OCI-LY7 (cell line): Measurements from ENCODE around the gene OVCA2. TPM values are rescaled to one million over a fixed set of nuclear protein-coding genes. Genes with fewer than 3 reads are reported as not detected.

Source experiments
- BruUV-seq: library from RNA; stranded (reverse); fragments of 400-500 nt; replicated peaks from 2 replicates; lab custom pipeline; 2021; lab: Mats Ljungman, UMichigan
- CTCF ChIA-PET: fragments of 300-600 bp; sonication (Branson Sonifier 250); formaldehyde crosslinking; loops from one replicate; lab custom pipeline; 2022; ENCODE audit warnings: antibody characterized with exemption; ENCODE audit not compliant: unreplicated experiment; lab: Charles Lee
- POLR2A ChIA-PET: fragments of 300-600 bp; sonication (Branson Sonifier 250); formaldehyde crosslinking; loops from one replicate; lab custom pipeline; 2022; ENCODE audit warnings: antibody characterized with exemption; lab: Charles Lee
- DNase-seq: peaks from one replicate; pipeline ENCODE4 v3.0.0-alpha.2; 2015; ENCODE audit warnings: low spot score
- H2AFZ ChIP-seq: fragments of 200-600 bp; sonication (generic), shearing (Covaris generic); 2 replicates; pipeline ENCODE4 v1.6.1; 2014; ENCODE audit warnings: mild to moderate bottlenecking, antibody characterized with exemption, low read length, moderate library complexity
- H3K27ac ChIP-seq: fragments of 200-600 bp; sonication (generic); 2 replicates; pipeline ENCODE4 v1.5.1; 2014; ENCODE audit warnings: mixed run types, low read depth, mild to moderate bottlenecking, moderate library complexity, low read length, inconsistent platforms; ENCODE audit not compliant: poor library complexity, severe bottlenecking
- H3K36me3 ChIP-seq: fragments of 200-600 bp; sonication (generic); 2 replicates; pipeline ENCODE4 v1.6.1; 2014; ENCODE audit warnings: mild to moderate bottlenecking, antibody characterized with exemption, low read length, moderate library complexity, mixed read lengths; ENCODE audit not compliant: insufficient read depth
- H3K4me1 ChIP-seq: fragments of 200-600 bp; sonication (generic); 2 replicates; pipeline ENCODE4 v1.5.1; 2014; ENCODE audit warnings: mild to moderate bottlenecking, low read length; ENCODE audit not compliant: insufficient read depth, poor library complexity, severe bottlenecking
- H3K4me2 ChIP-seq: fragments of 200-600 bp; sonication (generic); 2 replicates; pipeline ENCODE4 v1.6.1; 2014; ENCODE audit warnings: mild to moderate bottlenecking, low read length
- H3K4me3 ChIP-seq: fragments of 200-600 bp; sonication (generic); 2 replicates; pipeline ENCODE4 v1.5.1; 2014; ENCODE audit warnings: mild to moderate bottlenecking, low read depth, low read length; ENCODE audit not compliant: poor library complexity, severe bottlenecking
- H3K79me2 ChIP-seq: fragments of 200-600 bp; sonication (generic); 2 replicates; pipeline ENCODE4 v1.6.1; 2016; ENCODE audit warnings: low read depth, mild to moderate bottlenecking, low read length, moderate library complexity, mixed read lengths; ENCODE audit not compliant: insufficient read depth
- H3K9me2 ChIP-seq: fragments of 200-600 bp; sonication (generic); 2 replicates; pipeline ENCODE4 v1.6.1; 2016; ENCODE audit warnings: mild to moderate bottlenecking, low read length, mixed read lengths; ENCODE audit not compliant: insufficient read depth
- H3K9me3 ChIP-seq: fragments of 200-600 bp; sonication (generic); 2 replicates; pipeline ENCODE4 v1.6.1; 2014; ENCODE audit warnings: mild to moderate bottlenecking, mixed run types, low read length, mixed read lengths
- H4K20me1 ChIP-seq: fragments of 200-600 bp; sonication (generic); 2 replicates; pipeline ENCODE4 v1.6.1; 2014; ENCODE audit warnings: mild to moderate bottlenecking, antibody characterized with exemption, low read length, moderate library complexity, mixed read lengths; ENCODE audit not compliant: insufficient read depth
- EZH2phosphoT487 ChIP-seq: fragments of 200-600 bp; sonication (generic); IDR thresholded peaks from 2 replicates; pipeline ENCODE4 v1.6.1; 2018; ENCODE audit warnings: low read depth, borderline replicate concordance, mild to moderate bottlenecking, mixed run types, antibody characterized with exemption, low read length, moderate library complexity, mixed read lengths
- intact Hi-C: fragments of 100-400 bp; cut with micrococcal nuclease; formaldehyde crosslinking; loops from one replicate; pipeline ENCODE4 v1.10.0; 2022; ENCODE audit not compliant: unreplicated experiment
- total RNA-seq, 2 experiments: library from RNA; depleted of rRNA in 1 of 2; stranded (reverse); fragments of >200 nt in 1 of 2; shearing (Covaris generic) in 1 of 2; gene quantifications; 2 replicates each; pipeline ENCODE4 v1.2.3, GENCODE V29; 2014 to 2022
- TF ChIP-seq, protein P1 (sequence below): fragments of 200-600 bp; sonication (generic); conservative IDR thresholded peaks from 2 replicates; pipeline ENCODE4 v1.5.1; 2014; ENCODE audit warnings: mild to moderate bottlenecking, antibody characterized with exemption, low read length, moderate library complexity, mixed read lengths

The OVCA2 gene
- total RNA-seq, 2 experiments from 2014 or later = 21.9 to 24.0 TPM

GRCh38 chr17:1995907-1996799, 45.7 kb upstream of the OVCA2 start:
- no TSS peak for BruUV-seq
- CTCF ChIA-PET = interaction anchor here (0.6 kb wide), 1 partner anchor 80 kb away, joined by 3 read pairs; no protein-coding TSS in a partner anchor
- Histone ChIP-seq H3K4me2 (no peak overlapping the region), H3K9me2 (no peaks in the 10 kb centered on the region), H2AFZ (no peak overlapping the region), H3K36me3 (no peaks in the 10 kb centered on the region), H3K9me3 (no peaks in the 10 kb centered on the region), H3K4me1 (no peaks in the 10 kb centered on the region), H3K4me3 (no peak overlapping the region), H4K20me1 (no peaks in the 10 kb centered on the region), H3K27ac (no peak overlapping the region), H3K79me2 (no peaks in the 10 kb centered on the region)
- intact Hi-C loops = no loop called here
- DNase-seq = no peak
- POLR2A ChIA-PET = no interaction called here
- no peak for TF ChIP-seq EZH2phosphoT487
- TF ChIP-seq, protein P1, sequence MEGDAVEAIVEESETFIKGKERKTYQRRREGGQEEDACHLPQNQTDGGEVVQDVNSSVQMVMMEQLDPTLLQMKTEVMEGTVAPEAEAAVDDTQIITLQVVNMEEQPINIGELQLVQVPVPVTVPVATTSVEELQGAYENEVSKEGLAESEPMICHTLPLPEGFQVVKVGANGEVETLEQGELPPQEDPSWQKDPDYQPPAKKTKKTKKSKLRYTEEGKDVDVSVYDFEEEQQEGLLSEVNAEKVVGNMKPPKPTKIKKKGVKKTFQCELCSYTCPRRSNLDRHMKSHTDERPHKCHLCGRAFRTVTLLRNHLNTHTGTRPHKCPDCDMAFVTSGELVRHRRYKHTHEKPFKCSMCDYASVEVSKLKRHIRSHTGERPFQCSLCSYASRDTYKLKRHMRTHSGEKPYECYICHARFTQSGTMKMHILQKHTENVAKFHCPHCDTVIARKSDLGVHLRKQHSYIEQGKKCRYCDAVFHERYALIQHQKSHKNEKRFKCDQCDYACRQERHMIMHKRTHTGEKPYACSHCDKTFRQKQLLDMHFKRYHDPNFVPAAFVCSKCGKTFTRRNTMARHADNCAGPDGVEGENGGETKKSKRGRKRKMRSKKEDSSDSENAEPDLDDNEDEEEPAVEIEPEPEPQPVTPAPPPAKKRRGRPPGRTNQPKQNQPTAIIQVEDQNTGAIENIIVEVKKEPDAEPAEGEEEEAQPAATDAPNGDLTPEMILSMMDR = no peak

GRCh38 chr17:1996800-1997288, 45.0 kb upstream of the OVCA2 start:
- no peaks in the 10 kb centered on the region for H3K79me2 ChIP-seq
- intact Hi-C loops = no loop called here
- ChIA-PET CTCF (no interaction called here), POLR2A (no interaction called here)
- no peak overlapping the region for H3K4me3 ChIP-seq
- no peaks in the 10 kb centered on the region for H3K9me2 ChIP-seq
- TF ChIP-seq, protein P1 = no peak
- no peak for TF ChIP-seq EZH2phosphoT487
- H3K4me1 ChIP-seq = no peaks in the 10 kb centered on the region
- no peak overlapping the region for H3K27ac ChIP-seq
- H4K20me1 ChIP-seq = no peaks in the 10 kb centered on the region
- no peak overlapping the region for H2AFZ ChIP-seq
- DNase-seq = no peak
- BruUV-seq = no TSS peak
- H3K4me2 ChIP-seq = no peak overlapping the region
- H3K9me3 ChIP-seq = no peaks in the 10 kb centered on the region
- no peaks in the 10 kb centered on the region for H3K36me3 ChIP-seq
